IPS-NIHi7 (cell line): Measurements from ENCODE around the gene ASPN.
"Not testable (repeated sequence)": the region's sequence is repeated elsewhere in the genome, so short reads cannot be mapped to it uniquely, and the experiment has no call there.

Source experiments
- DNase-seq: peaks from one replicate; pipeline ENCODE4 v3.0.0; 2012; ENCODE audit warnings: mixed read lengths; ENCODE audit errors: extremely low spot score

The ASPN gene

GRCh38 chr9:92422611-92423338 lies 59.5 kb downstream of the ASPN start:
- DNase-seq: no peak

DNA sequence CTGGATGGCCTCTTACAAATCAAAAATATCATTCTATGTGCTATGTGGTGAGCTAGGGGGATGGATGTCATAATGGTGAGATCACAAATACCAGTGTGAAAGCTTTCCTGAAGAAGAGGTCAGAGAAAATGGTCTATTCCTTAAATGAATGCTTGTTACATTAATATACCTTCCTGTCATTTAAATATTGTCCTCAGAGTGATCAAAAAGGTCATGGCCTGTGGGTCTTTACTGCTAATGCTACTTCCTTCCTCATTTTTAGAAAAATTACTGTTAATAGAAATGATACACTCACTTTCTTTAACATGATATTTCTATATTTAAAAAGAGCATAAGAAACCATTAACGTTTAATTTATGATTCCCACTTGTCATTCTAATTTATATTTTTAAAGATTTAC lies 67.7 kb downstream of the ASPN start:
- no peak for DNase-seq

DNA sequence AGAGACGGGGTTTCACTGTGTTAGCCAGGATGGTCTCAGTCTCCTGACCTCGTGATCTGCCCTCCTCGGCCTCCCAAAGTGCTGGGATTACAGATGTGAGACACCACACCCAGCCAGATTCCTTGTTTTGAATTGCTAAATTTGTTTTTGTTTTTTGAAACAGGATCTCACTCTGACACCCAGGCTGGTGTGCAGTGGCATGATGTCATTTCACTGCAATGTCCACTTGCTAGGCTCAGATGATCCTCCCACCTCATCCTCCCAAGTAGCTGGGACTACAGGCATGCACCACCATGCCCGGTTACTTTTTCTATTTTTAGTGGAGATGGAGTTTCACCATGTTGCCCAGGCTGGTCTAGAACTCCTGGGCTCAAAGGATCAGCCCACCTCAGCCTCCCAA lies 71.1 kb downstream of the ASPN start:
- not testable (repeated sequence) for DNase-seq

- DNase-seq: no peak
Observed at GRCh38 chr9:92408747-92409478, 73.4 kb downstream of the ASPN start.

- no peak for DNase-seq
Observed at GRCh38 chr9:92407818-92408217, 74.5 kb downstream of the ASPN start.

DNA sequence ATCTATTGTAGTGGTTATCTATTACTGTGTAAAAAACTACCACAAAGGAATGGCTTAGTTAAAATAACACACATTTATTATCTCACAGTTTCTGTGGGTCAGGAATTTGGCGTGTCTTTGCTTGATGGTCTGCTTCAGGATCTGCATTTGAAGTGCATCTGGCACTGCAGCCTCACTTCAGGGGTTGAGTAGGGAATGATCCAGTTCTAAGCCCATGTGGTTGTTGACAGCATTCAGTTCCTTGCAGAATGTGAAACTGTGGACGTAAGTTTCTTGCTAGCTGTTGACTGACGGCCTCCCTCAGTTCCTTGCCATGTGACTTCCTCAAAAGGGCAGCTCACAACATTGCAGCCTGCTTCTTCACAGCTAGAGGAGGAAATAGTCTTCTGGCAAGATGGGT lies 75.8 kb downstream of the ASPN start:
- no peak for DNase-seq
